Rectal smooth muscle tissue (tissue), 1 donor: ENCODE results near the gene COASY.
A peak's percentile ranks its signal among the peaks of the same experiment; 100 is the strongest.

Experiments
- H3K27ac ChIP-seq: one replicate; pipeline ENCODE4 v1.7.0; 2013; ENCODE audit warnings: low read depth, low read length, inconsistent platforms
- H3K27me3 ChIP-seq: one replicate; pipeline ENCODE4 v1.7.0; 2013; ENCODE audit warnings: low read length; ENCODE audit not compliant: control insufficient read depth, insufficient read depth
- H3K36me3 ChIP-seq: one replicate; pipeline ENCODE4 v1.7.0; 2013; ENCODE audit warnings: low read length; ENCODE audit not compliant: control insufficient read depth, insufficient read depth
- H3K4me1 ChIP-seq: one replicate; pipeline ENCODE4 v1.7.0; 2013; ENCODE audit warnings: low read length; ENCODE audit not compliant: control insufficient read depth, insufficient read depth
- H3K4me3 ChIP-seq: one replicate; pipeline ENCODE4 v1.7.0; 2013; ENCODE audit warnings: low read length
- H3K9ac ChIP-seq: one replicate; pipeline ENCODE4 v1.7.0; 2013; ENCODE audit warnings: low read length

The COASY gene

GRCh38 chr17:42521036-42521435 lies 40.9 kb upstream of the COASY start:
- Histone ChIP-seq H3K4me1 (peaks cover 59% of the 10 kb centered on the region), H3K4me3 (peak overlapping the region; percentile 11), H3K36me3 (peaks cover 9% of the 10 kb centered on the region), H3K9ac (peak overlapping the region; percentile 57), H3K27ac (peak overlapping the region; percentile 97), H3K27me3 (no peaks in the 10 kb centered on the region)

- H3K36me3 ChIP-seq: peaks cover 9% of the 10 kb centered on the region
- peaks cover 59% of the 10 kb centered on the region for H3K4me1 ChIP-seq
- H3K27me3 ChIP-seq: no peaks in the 10 kb centered on the region
- peak overlapping the region; percentile 11 for H3K4me3 ChIP-seq
- H3K9ac ChIP-seq: peak overlapping the region; percentile 57
- peak overlapping the region; percentile 97 for H3K27ac ChIP-seq
Measured at GRCh38 chr17:42521666-42522262, 40.2 kb upstream of the COASY start.

GRCh38 chr17:42522263-42522790 lies 39.6 kb upstream of the COASY start:
- Histone ChIP-seq H3K27me3 (no peaks in the 10 kb centered on the region), H3K9ac (no peak overlapping the region), H3K4me1 (peaks cover 58% of the 10 kb centered on the region), H3K27ac (peak overlapping the region; percentile 97), H3K36me3 (peaks cover 9% of the 10 kb centered on the region), H3K4me3 (no peak overlapping the region)

GRCh38 chr17:42522798-42523278 lies 39.1 kb upstream of the COASY start:
- Histone ChIP-seq H3K36me3 (peaks cover 9% of the 10 kb centered on the region), H3K27me3 (no peaks in the 10 kb centered on the region), H3K4me3 (no peak overlapping the region), H3K27ac (peak overlapping the region; percentile 97), H3K9ac (no peak overlapping the region), H3K4me1 (peaks cover 53% of the 10 kb centered on the region)

DNA sequence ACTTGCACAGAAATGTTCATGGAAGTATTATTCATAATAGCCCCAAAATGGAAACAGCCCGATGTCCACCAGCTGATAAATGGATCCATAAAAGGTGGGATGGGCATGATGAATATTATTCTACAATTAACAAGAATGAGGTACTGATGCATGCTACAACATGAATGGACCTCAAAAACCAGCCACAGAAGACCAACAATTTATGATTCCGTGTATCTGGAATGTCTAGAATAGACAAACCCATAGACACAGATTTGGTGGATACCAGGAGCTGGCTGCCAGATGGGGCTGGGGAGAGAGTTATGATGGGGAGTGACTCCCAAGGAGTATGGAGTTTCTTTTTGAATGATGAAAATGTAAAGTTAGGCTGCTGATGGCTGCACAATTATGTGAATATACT lies 36.7 kb upstream of the COASY start:
- H3K27ac ChIP-seq: no peak overlapping the region

DNA sequence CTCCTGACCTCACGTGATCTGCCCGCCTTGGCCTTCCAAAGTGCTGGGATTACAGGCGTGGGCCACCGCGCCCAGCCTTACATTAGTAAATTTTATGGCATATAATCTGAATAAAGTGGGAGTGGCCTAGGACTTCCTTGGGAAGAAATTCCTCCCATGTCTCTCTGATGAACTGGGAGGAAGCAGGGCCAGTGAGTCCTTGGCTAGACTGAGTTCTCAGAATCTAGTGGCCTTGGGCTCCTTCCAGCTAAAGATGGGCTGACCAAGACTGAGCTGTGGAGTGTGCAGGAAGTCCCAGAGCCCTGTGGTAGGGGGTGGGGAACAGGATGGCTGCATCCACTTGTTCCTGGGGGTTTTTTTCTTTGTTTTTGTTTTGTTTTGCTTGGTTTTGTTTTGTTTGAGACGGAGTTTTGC lies 35.9 kb upstream of the COASY start:
- Histone ChIP-seq H3K27ac (no peak overlapping the region), H3K4me1 (peaks cover 23% of the 10 kb centered on the region), H3K36me3 (peaks cover 9% of the 10 kb centered on the region), H3K4me3 (no peak overlapping the region), H3K27me3 (no peaks in the 10 kb centered on the region), H3K9ac (no peak overlapping the region)

More for the DNA sequence above, 36.7 kb upstream of the COASY start:
- Histone ChIP-seq H3K4me1 (peaks cover 31% of the 10 kb centered on the region), H3K9ac (no peak overlapping the region), H3K27me3 (no peaks in the 10 kb centered on the region), H3K4me3 (no peak overlapping the region), H3K36me3 (peaks cover 9% of the 10 kb centered on the region)

GRCh38 chr17:42527932-42528331 lies 34.0 kb upstream of the COASY start:
- Histone ChIP-seq H3K27me3 (no peaks in the 10 kb centered on the region), H3K27ac (no peak overlapping the region), H3K9ac (no peak overlapping the region), H3K4me1 (peaks cover 9% of the 10 kb centered on the region), H3K36me3 (no peaks in the 10 kb centered on the region), H3K4me3 (no peak overlapping the region)

DNA sequence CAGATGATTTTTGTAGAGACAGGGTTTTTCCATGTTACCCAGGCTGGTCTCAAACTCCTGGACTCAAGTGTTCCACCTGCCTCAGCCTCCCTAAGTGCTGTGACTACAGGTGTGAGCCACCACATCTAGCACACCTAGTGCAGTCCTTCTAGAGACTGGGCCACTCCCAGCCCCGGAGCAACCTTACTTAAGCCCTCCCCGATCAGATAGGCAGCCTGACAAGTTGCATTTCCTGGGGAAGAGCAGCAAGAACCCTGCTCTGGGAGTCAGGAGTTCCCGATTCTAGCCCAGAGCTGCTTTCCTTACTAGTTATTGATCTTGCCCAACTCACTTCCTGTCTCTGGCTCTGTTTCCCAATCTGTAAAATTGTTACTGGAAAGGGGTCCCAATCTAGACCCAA lies 32.9 kb upstream of the COASY start:
- no peaks in the 10 kb centered on the region for H3K36me3 ChIP-seq
- H3K4me1 ChIP-seq: peaks cover 8% of the 10 kb centered on the region
- no peak overlapping the region for H3K9ac ChIP-seq
- no peaks in the 10 kb centered on the region for H3K27me3 ChIP-seq
- H3K4me3 ChIP-seq: no peak overlapping the region
- no peak overlapping the region for H3K27ac ChIP-seq

DNA sequence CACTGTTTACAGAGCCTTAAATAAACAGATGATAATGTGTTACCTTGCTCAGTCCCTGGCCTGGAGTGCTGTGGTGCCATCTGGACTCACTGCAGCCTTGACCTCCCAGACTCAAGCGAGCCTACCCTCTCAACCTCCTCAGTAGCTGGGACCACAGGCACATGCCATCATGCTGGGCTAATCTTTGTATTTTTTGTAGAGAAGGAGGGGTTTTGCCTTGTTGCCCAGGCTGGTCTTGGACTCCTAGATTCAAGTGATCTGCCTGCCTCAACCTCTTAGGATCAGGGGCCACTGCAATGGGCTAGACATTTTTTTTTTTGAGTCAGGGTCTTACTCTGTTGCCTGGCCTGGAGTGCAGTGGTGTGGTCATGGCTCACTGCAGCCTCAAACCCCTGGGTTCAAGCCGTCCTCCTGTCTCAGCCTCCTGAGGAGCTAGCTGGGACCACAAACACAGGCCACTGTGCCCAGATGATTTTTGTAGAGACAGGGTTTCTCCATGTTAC lies 30.9 kb upstream of the COASY start:
- Histone ChIP-seq H3K4me1 (peaks cover 14% of the 10 kb centered on the region), H3K27me3 (no peaks in the 10 kb centered on the region), H3K27ac (no peak overlapping the region), H3K4me3 (no peak overlapping the region), H3K36me3 (no peaks in the 10 kb centered on the region), H3K9ac (no peak overlapping the region)

GRCh38 chr17:42531455-42532354 lies 30.2 kb upstream of the COASY start:
- Histone ChIP-seq H3K4me1 (peaks cover 15% of the 10 kb centered on the region), H3K27ac (peak overlapping the region; percentile 65), H3K36me3 (no peaks in the 10 kb centered on the region), H3K4me3 (peak overlapping the region; percentile 55), H3K9ac (no peak overlapping the region), H3K27me3 (no peaks in the 10 kb centered on the region)

DNA sequence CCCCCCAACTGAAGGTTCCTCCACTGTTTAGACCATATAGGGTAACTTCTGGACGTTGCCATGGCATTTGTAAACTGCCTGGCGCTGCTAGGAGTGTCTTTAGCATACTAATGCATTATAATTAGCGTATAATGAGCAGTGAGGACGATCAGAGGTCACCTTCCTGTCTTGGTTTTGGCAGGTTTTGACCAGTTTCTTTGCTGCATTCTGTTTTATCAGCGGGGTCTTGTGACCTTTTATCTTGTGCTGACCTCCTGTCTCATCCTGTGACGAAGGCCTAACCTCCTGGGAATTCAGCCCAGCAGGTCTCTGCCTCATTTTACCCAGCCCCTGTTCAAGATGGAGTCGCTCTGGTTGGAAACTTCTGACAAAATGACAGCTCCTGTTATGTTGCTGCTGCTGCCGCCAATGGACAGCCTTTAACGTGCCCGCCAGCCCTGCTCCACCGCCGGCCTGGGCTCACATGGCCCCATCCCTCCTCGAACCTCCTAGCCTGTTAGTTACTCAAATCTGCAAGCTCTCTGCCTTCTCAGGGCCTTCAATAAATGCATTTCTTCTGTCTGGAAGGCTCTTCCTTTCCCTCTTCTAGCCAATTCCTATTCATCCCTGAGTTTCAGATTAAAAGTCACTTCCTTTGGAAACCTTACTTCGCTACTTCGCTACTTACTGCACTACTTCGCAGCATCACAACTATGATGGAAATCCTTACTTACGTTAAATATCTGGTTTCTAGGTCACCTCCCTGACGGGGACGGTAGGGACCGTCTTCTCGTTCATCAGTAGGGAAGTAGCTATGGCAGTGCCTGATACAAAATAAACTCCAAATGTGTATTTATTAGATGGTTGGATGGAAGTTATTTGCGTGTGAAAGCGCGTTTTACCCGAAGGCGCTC lies 26.5 kb upstream of the COASY start:
- H3K27ac ChIP-seq: peak overlapping the region; percentile 75
- H3K27me3 ChIP-seq: no peaks in the 10 kb centered on the region
- H3K4me1 ChIP-seq: peaks cover 17% of the 10 kb centered on the region
- H3K9ac ChIP-seq: peak overlapping the region; percentile 2
- peaks cover 8% of the 10 kb centered on the region for H3K36me3 ChIP-seq
- H3K4me3 ChIP-seq: peak overlapping the region; percentile 83

DNA sequence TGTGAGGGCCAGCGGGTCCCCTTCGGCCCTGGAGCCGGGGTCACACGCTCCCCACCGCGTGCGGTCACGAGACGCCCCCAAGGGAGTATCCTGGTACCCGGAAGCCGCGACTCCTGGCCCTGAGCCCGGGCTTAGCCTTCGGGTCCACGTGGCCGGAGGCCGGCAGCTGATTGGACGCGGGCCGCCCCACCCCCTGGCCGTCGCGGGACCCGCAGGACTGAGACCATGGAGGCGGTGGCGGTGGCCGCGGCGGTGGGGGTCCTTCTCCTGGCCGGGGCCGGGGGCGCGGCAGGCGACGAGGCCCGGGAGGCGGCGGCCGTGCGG lies 25.9 kb upstream of the COASY start, which contains the start of gene NAGLU:
Gene NAGLU, plus strand, starts transcription at position 194 of the 324 bp plus-strand sequence. Its CDS starts 32 bp downstream, at position 226.
- Histone ChIP-seq H3K27me3 (no peaks in the 10 kb centered on the region), H3K27ac (peak within 1 kb of the TSS; percentile 75), H3K4me1 (peaks cover 17% of the 10 kb centered on the region)

More for the DNA sequence above, 25.9 kb upstream of the COASY start, which contains the start of gene NAGLU:
- H3K9ac ChIP-seq: peak within 1 kb of the TSS; percentile 51
- H3K36me3 ChIP-seq: peaks cover 8% of the 10 kb centered on the region
- H3K4me3 ChIP-seq: peak within 1 kb of the TSS; percentile 83
